Spleen (tissue), 11 donors: ENCODE data around the gene STRADA. TPM values are rescaled to one million over a fixed set of nuclear protein-coding genes. Genes with fewer than 3 reads are reported as not detected.
A peak's percentile ranks its signal among the peaks of the same experiment; 100 is the strongest.

Experiments used
- DNase-seq: peaks from one replicate; pipeline ENCODE4 v3.0.0-alpha.2; 2020
- H3K27ac ChIP-seq, 8 donors: fragments of 200-600 bp; sonication (generic) in 7 of 8; 1 replicate in 4 of 8; 2 replicates in 4 of 8; pipeline versions ENCODE4 v1.5.0 to v1.8.0; 2016 to 2021; ENCODE audit warnings: inconsistent platforms in 4 of 8, mild to moderate bottlenecking in 4 of 8, moderate library complexity in 1 of 8
- H3K27me3 ChIP-seq, 7 donors: fragments of 200-600 bp; sonication (generic) in 6 of 7; replicated peaks in 1 of 7; 1 replicate in 4 of 7; 2 replicates in 3 of 7; pipeline versions ENCODE4 v1.5.0 to v1.8.0; 2016 to 2021; ENCODE audit warnings: inconsistent platforms in 3 of 7, mild to moderate bottlenecking in 1 of 7
- H3K36me3 ChIP-seq, 6 donors: fragments of 200-600 bp; sonication (generic) in 5 of 6; 1 replicate in 4 of 6; 2 replicates in 2 of 6; pipeline versions ENCODE4 v1.5.0 to v1.8.0; 2016 to 2021; ENCODE audit warnings: inconsistent platforms in 2 of 6
- H3K4me1 ChIP-seq, 6 donors: fragments of 200-600 bp; sonication (generic) in 5 of 6; 1 replicate in 3 of 6; 2 replicates in 3 of 6; pipeline versions ENCODE4 v1.5.0 to v1.8.0; 2016 to 2021; ENCODE audit warnings: inconsistent platforms in 3 of 6
- H3K4me3 ChIP-seq, 8 donors: fragments of 200-600 bp; sonication (generic) in 7 of 8; 1 replicate in 4 of 8; 2 replicates in 4 of 8; pipeline versions ENCODE4 v1.5.0 to v1.8.0; 2016 to 2021; ENCODE audit warnings: inconsistent platforms in 4 of 8, mild to moderate bottlenecking in 4 of 8, moderate library complexity in 2 of 8
- H3K9me3 ChIP-seq, 8 donors: fragments of 200-600 bp; sonication (generic) in 7 of 8; 1 replicate in 4 of 8; 2 replicates in 4 of 8; pipeline versions ENCODE4 v1.5.0 to v1.8.0; 2016 to 2021; ENCODE audit warnings: inconsistent platforms in 4 of 8
- CTCF ChIP-seq, 11 experiments: fragments of 200-600 bp in 7 of 11; fragments of 450-650 bp in 4 of 11; sonication (generic) in 4 of 11; IDR thresholded peaks in 8 of 11; conservative IDR thresholded peaks in 3 of 11; 1 replicate in 7 of 11; 2 replicates in 4 of 11; pipeline versions ENCODE4 v1.4.0 to v1.8.0; 2016 to 2021; ENCODE audit warnings: antibody characterized with exemption in 11 of 11, inconsistent platforms in 4 of 11, mild to moderate bottlenecking in 1 of 11
- POLR2A ChIP-seq, 3 donors: fragments of 450-650 bp; IDR thresholded peaks; one replicate each; pipeline ENCODE4 v1.5.1; 2017; ENCODE audit warnings: antibody characterized with exemption in 3 of 3, mild to moderate bottlenecking in 1 of 3
- POLR2AphosphoS5 ChIP-seq, 3 donors: sonication (generic); formaldehyde crosslinking; IDR thresholded peaks; one replicate each; pipeline ENCODE4 v1.5.1; 2017; ENCODE audit warnings: antibody characterized with exemption in 3 of 3
- WGBS, 5 donors: extraction: QIAGEN DNeasy Blood & Tissue Kit in 3 of 5; methylation state at CpG; one replicate each; pipeline versions ENCODE4 v1.1.5 to v1.1.7; 2013 to 2018; 5-methylcytosine and 5-hydroxymethylcytosine counted together
- intact Hi-C: fragments of 100-400 bp; cut with DNase I; formaldehyde crosslinking; loops from one replicate; pipeline ENCODE4 v1.15.0; 2023; ENCODE audit warnings: low total_unique reads
- polyA plus RNA-seq, 3 donors: library from polyadenylated mRNA; stranded (reverse); fragments of 200-250 nt; gene quantifications; one replicate each; pipeline ENCODE4 v1.2.1, GENCODE V29; 2013
- total RNA-seq, 7 donors: library from RNA; depleted of rRNA in 3 of 7; stranded (reverse); fragments of >200 nt in 3 of 7; fragmentation: NEBNext Ultra II Directional in 4 of 7; extraction: Animal tissue kit (Norgen Biotek cat#: 25700) in 4 of 7; gene quantifications; one replicate each; pipeline versions ENCODE4 v1.1.0 to v1.2.1, GENCODE V29; 2016 to 2021
- donor health status: healthy with polysubstance abuse.
- donor health status: DM: no; HTN: no; CAD: no; lungs with moderate emphysema.
- donor health status: DM: no; HTN: no; CAD: no.
- donor health status: Bipolar disorder and iron deficiency.
- donor health status: healthy.
- donor health status: DM: no; HTN: no; CAD: no.
- donor health status: DM: yes; HTN: yes; CAD: no.

Gene STRADA
- total and polyA plus RNA-seq, 10 donors: 20.5 to 72.0 (median 49.6) TPM

GRCh38 chr17:63681530-63681929 lies 60.1 kb downstream of the STRADA start:
- no peak for DNase-seq
- Histone ChIP-seq H3K27ac (peak overlapping the region; percentile 16 to 75 (median 62)), H3K36me3 (peaks cover 3 to 98% (median 38%) of the 10 kb centered on the region in 6 donors)

GRCh38 chr17:63680700-63681099 lies 60.9 kb downstream of the STRADA start:
- TF ChIP-seq POLR2AphosphoS5 (IDR thresholded peaks at IDR 0.05) (no peak), POLR2A (IDR thresholded peaks at IDR 0.05) (no peak), CTCF (IDR thresholded peaks at IDR 0.05 in 8 of 11, conservative IDR thresholded peaks at IDR 0.05 in 3 of 11) (no peak)
- Histone ChIP-seq H3K36me3 (peaks cover 3 to 95% (median 32%) of the 10 kb centered on the region in 6 donors), H3K9me3 (no peaks in the 10 kb centered on the region), H3K27me3 (no peaks in the 10 kb centered on the region), H3K4me1 (peaks cover 14 to 74% (median 45%) of the 10 kb centered on the region in 6 donors), H3K4me3 (no peak overlapping the region), H3K27ac (peak overlapping the region in 6 of 8 donors; percentile 31 to 75 (median 70))
- DNase-seq: no peak
- WGBS, 5 donors: 94 to 100% (median 97%) methylated on average over 1 of the region's 1 CpG
- intact Hi-C loops: no loop called here

More at GRCh38 chr17:63681530-63681929, 60.1 kb downstream of the STRADA start:
- Histone ChIP-seq H3K4me1 (peaks cover 6 to 66% (median 37%) of the 10 kb centered on the region in 6 donors), H3K4me3 (no peak overlapping the region), H3K9me3 (no peaks in the 10 kb centered on the region), H3K27me3 (no peaks in the 10 kb centered on the region)
- intact Hi-C loops: no loop called here
- peak in 2 of 3 donors; percentile 51 to 75 for TF ChIP-seq POLR2AphosphoS5 (IDR thresholded peaks at IDR 0.05)
- no peak for TF ChIP-seq CTCF (IDR thresholded peaks at IDR 0.05 in 8 of 11, conservative IDR thresholded peaks at IDR 0.05 in 3 of 11)
- 72 to 91% (median 82%) methylated on average over 5 to 8 of the region's 8 CpGs for WGBS, 5 donors

GRCh38 chr17:63679214-63679613 lies 62.4 kb downstream of the STRADA start:
- no peak overlapping the region for H3K27ac ChIP-seq
- H3K4me1 ChIP-seq: peaks cover 24 to 89% (median 60%) of the 10 kb centered on the region in 6 donors
- no peak overlapping the region for H3K4me3 ChIP-seq
- no peak for TF ChIP-seq POLR2A (IDR thresholded peaks at IDR 0.05)
- TF ChIP-seq POLR2AphosphoS5 (IDR thresholded peaks at IDR 0.05): no peak
- no peak for TF ChIP-seq CTCF (IDR thresholded peaks at IDR 0.05 in 8 of 11, conservative IDR thresholded peaks at IDR 0.05 in 3 of 11)
- no peak for DNase-seq
- intact Hi-C loops: no loop called here
- H3K36me3 ChIP-seq: peaks cover 3 to 88% (median 28%) of the 10 kb centered on the region in 6 donors
- H3K9me3 ChIP-seq: no peaks in the 10 kb centered on the region
- WGBS, 5 donors: 92 to 100% (median 96%) methylated on average over 5 of the region's 5 CpGs
- H3K27me3 ChIP-seq: no peaks in the 10 kb centered on the region

GRCh38 chr17:63676584-63676983 lies 65.0 kb downstream of the STRADA start:
- Histone ChIP-seq H3K4me1 (peaks cover 27 to 77% (median 49%) of the 10 kb centered on the region in 6 donors), H3K4me3 (no peak overlapping the region), H3K36me3 (peaks cover under 1 to 88% (median 14%) of the 10 kb centered on the region in 6 donors), H3K9me3 (no peaks in the 10 kb centered on the region), H3K27me3 (no peaks in the 10 kb centered on the region), H3K27ac (peak overlapping the region; percentile 17 to 90 (median 85))
- TF ChIP-seq POLR2AphosphoS5 (IDR thresholded peaks at IDR 0.05): no peak
- no peak for TF ChIP-seq POLR2A (IDR thresholded peaks at IDR 0.05)
- no peak for TF ChIP-seq CTCF (IDR thresholded peaks at IDR 0.05 in 8 of 11, conservative IDR thresholded peaks at IDR 0.05 in 3 of 11)
- intact Hi-C loops: no loop called here
- DNase-seq: no peak
- WGBS, 5 donors: 27 to 44% (median 35%) methylated on average over 3 of the region's 3 CpGs
